ENCODE results near the gene CHST14.

Gene CHST14

DNA sequence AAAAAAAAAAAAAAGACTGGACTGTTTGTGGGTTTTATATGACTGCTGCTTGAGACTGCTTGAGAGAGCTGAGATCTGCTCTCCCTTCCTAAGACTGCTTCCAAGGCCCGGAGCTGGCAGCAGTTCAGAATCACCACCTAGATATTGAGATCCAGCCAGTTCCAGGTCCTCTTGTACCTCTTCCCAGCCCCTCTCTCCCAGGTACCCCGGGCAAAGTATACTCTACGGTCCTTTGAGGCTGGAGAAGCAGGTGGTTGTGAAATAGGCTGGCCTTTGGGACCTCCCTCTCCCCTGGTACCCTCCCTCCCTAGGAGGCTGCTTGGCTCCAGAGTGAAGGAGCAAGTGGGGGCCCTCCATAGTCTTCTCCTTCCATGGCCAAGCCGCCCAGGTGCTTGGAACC lies 42.6 kb upstream of the CHST14 start:
- H3K36me3 ChIP-seq, result no peaks in the 10 kb centered on the region
- no peak for DNase-seq
- H3K27me3 ChIP-seq, result no peaks in the 10 kb centered on the region
- no peak overlapping the region for H3K4me3 ChIP-seq (ENCODE audit: low read depth, low read length)
- TF ChIP-seq, protein P1, sequence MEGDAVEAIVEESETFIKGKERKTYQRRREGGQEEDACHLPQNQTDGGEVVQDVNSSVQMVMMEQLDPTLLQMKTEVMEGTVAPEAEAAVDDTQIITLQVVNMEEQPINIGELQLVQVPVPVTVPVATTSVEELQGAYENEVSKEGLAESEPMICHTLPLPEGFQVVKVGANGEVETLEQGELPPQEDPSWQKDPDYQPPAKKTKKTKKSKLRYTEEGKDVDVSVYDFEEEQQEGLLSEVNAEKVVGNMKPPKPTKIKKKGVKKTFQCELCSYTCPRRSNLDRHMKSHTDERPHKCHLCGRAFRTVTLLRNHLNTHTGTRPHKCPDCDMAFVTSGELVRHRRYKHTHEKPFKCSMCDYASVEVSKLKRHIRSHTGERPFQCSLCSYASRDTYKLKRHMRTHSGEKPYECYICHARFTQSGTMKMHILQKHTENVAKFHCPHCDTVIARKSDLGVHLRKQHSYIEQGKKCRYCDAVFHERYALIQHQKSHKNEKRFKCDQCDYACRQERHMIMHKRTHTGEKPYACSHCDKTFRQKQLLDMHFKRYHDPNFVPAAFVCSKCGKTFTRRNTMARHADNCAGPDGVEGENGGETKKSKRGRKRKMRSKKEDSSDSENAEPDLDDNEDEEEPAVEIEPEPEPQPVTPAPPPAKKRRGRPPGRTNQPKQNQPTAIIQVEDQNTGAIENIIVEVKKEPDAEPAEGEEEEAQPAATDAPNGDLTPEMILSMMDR (IDR thresholded peaks at IDR 0.05; ENCODE audit: low read depth, low read length), result no peak
- H3K4me1 ChIP-seq, result peaks cover 7% of the 10 kb centered on the region
- no peaks in the 10 kb centered on the region for H3K9me3 ChIP-seq

DNA sequence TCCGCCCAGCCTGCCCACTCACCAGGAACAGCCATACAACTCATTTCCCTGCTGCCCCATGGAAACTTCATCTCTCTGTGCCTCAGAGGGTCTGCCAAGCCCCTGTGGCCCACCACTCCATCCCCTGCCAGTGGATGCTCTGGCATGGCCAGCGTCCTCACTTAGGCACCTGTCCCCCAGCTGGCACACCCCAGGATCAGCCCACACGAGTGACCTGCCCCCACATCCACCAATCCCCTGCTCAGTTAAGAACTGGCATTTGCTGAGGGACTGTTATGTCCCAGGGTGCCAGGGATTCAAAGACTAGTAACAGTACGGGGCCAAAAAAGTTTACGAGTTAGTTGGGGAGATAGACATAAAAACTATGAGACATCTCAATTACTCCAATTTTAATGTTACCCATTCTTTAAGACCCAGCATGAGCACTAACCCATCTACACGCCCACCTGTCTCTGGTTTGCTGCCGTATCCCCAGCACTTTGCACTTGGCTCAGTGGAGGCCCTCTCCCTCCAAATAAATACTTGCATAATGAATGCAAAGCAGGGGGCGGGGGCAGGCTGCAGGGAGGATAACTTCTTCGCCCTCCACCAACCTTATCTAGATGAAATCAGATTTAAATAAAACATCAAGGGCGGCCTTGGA lies 41.6 kb upstream of the CHST14 start:
- Histone ChIP-seq H3K4me3 (ENCODE audit: low read depth, low read length) (no peak overlapping the region), H3K9me3 (no peaks in the 10 kb centered on the region), H3K36me3 (no peaks in the 10 kb centered on the region), H3K27me3 (no peaks in the 10 kb centered on the region), H3K4me1 (peaks cover 7% of the 10 kb centered on the region)
- DNase-seq, result no peak
- TF ChIP-seq, protein P1 (IDR thresholded peaks at IDR 0.05; ENCODE audit: low read depth, low read length), result no peak

DNA sequence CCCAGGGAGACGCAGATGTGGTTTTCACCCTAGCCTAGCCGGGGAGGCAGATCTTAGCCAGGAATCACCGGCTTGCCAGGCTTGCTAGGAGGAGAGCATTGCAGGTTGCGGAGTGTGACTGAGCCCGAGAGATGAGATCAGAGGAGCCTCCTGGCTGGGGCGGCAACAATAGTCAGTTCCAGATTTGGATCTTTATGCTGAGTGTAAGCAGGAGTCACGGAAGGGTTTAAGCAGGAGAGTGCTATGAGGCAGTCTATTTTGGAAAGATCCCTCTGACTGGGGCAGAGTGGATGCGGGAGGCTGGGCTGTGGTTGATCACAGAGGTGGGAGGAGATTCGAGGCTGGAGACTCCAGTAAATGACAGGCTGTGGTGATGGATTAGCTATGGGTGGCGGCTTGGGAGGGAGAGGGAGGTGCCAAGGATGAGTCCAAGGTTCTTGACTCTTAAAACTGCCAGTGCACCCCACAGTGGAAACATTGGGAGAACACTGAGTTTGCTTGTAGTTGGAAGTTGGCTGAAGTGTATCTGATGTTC lies 40.4 kb upstream of the CHST14 start:
- H3K36me3 ChIP-seq, result no peaks in the 10 kb centered on the region
- H3K27me3 ChIP-seq, result no peaks in the 10 kb centered on the region
- TF ChIP-seq, protein P1 (IDR thresholded peaks at IDR 0.05; ENCODE audit: low read depth, low read length), result no peak
- H3K4me3 ChIP-seq (ENCODE audit: low read depth, low read length), result no peak overlapping the region
- peaks cover 7% of the 10 kb centered on the region for H3K4me1 ChIP-seq
- DNase-seq, result no peak
- H3K9me3 ChIP-seq, result no peaks in the 10 kb centered on the region

DNA sequence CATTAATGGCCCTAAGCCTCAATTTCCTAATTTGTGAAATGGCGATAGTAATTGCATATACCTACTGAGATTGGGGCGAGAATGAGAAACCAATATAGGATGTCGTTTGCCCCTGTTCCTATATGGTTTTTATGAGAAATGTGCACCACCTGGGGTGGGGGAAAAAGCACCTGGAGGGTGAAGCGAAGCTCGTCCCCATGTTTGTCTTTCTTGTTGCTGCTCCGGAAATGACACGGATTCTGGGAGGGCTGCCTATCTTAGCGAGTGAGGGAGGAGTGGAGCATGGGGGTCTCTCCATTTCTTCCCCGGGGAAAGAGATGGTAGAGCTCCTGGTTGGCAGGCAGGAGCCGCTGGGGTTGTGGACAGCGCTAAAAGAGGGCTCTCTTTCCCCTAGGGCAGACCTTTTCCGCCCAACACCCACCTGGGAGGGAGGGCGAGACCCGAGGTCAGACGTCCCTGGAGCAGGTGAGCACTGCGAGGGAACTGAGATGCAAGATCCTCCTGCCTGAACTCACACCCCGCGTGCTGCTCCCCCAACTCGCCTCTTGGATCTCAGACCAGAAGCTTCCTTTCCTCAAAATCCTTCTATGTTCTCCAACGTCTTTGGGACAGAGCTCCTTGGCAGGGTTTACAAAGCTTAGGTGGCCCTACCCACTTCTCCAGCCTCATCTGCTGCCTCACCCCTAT lies 35.6 kb upstream of the CHST14 start:
- no peaks in the 10 kb centered on the region for H3K27me3 ChIP-seq
- no peak for DNase-seq
- H3K4me1 ChIP-seq, result 0 out of 2 replicates have a peak, but pooled peaks cover 12% of the 10 kb centered on the region
- TF ChIP-seq, protein P1 (IDR thresholded peaks at IDR 0.05; ENCODE audit: low read depth, low read length), result no peak
- H3K36me3 ChIP-seq, result no peaks in the 10 kb centered on the region
- peak overlapping the region; percentile 61 for H3K4me3 ChIP-seq (ENCODE audit: low read depth, low read length)
- H3K9me3 ChIP-seq, result no peaks in the 10 kb centered on the region

DNA sequence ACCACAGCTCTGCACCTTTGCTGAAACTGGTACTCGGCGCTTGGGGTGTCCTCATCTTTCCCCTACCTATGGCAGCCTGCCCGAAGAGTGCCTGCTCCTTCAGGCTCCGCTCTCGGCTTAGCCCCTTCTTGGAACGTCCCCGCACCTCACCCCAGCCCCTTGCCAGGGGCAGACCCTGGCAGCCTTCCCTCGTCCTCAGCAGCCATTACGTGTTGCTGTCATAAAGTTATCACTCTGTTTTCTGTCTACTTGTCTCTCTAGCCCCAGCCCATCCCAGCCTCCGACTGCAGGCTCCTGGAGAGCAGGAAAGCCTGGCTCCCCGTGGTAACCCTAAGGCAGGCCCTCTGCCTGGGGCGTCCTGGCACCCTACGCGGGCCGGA lies 35.1 kb upstream of the CHST14 start:
- Histone ChIP-seq H3K4me1 (0 out of 2 replicates have a peak, but pooled peaks cover 12% of the 10 kb centered on the region), H3K27me3 (no peaks in the 10 kb centered on the region), H3K36me3 (no peaks in the 10 kb centered on the region), H3K9me3 (no peaks in the 10 kb centered on the region), H3K4me3 (ENCODE audit: low read depth, low read length) (peak overlapping the region; percentile 61)
- no peak for DNase-seq
- TF ChIP-seq, protein P1 (IDR thresholded peaks at IDR 0.05; ENCODE audit: low read depth, low read length), result no peak

Measured in BE2C (cell line).